ENCODE measurements around the gene ATP1A1.

ATP1A1 gene

GRCh38 chr1:116415200-116415698 is 42.2 kb downstream of the ATP1A1 start:
- DNase-seq (ENCODE audit: low spot score): no peak

- peak; percentile 83 for DNase-seq (ENCODE audit: low spot score)
Measured at GRCh38 chr1:116415699-116416533, 42.9 kb downstream of the ATP1A1 start.

GRCh38 chr1:116416854-116417513 is 43.9 kb downstream of the ATP1A1 start:
- no peak for DNase-seq (ENCODE audit: low spot score)

- DNase-seq (ENCODE audit: low spot score): no peak
Measured at GRCh38 chr1:116417678-116418077, 44.6 kb downstream of the ATP1A1 start.

- DNase-seq (ENCODE audit: low spot score): peak; percentile 68
Measured at GRCh38 chr1:116418091-116418830, 45.2 kb downstream of the ATP1A1 start.

- DNase-seq (ENCODE audit: low spot score): no peak
Measured at GRCh38 chr1:116420417-116421200, 47.6 kb downstream of the ATP1A1 start.

GRCh38 chr1:116424438-116424837 is 51.4 kb downstream of the ATP1A1 start:
- DNase-seq (ENCODE audit: low spot score): no peak

- no peak for DNase-seq (ENCODE audit: low spot score)
Measured at GRCh38 chr1:116424863-116425262, 51.8 kb downstream of the ATP1A1 start.

- no peak for DNase-seq (ENCODE audit: low spot score)
Measured at GRCh38 chr1:116425987-116426386, 52.9 kb downstream of the ATP1A1 start.

GRCh38 chr1:116426401-116426800 is 53.4 kb downstream of the ATP1A1 start:
- DNase-seq (ENCODE audit: low spot score): peak; percentile 97

- no peak for DNase-seq (ENCODE audit: low spot score)
Measured at GRCh38 chr1:116428576-116428975, 55.5 kb downstream of the ATP1A1 start.

GRCh38 chr1:116429821-116430374 is 56.9 kb downstream of the ATP1A1 start:
- no peak for DNase-seq (ENCODE audit: low spot score)

GRCh38 chr1:116431870-116432500 is 58.9 kb downstream of the ATP1A1 start:
- DNase-seq (ENCODE audit: low spot score): no peak

- DNase-seq (ENCODE audit: low spot score): no peak
Measured at GRCh38 chr1:116432655-116433265, 59.7 kb downstream of the ATP1A1 start.

GRCh38 chr1:116433275-116434257 is 60.5 kb downstream of the ATP1A1 start:
- DNase-seq (ENCODE audit: low spot score): peak; percentile 54

GRCh38 chr1:116434849-116435248 is 61.8 kb downstream of the ATP1A1 start:
- DNase-seq (ENCODE audit: low spot score): no peak

- DNase-seq (ENCODE audit: low spot score): no peak
Measured at GRCh38 chr1:116435806-116436610, 63.0 kb downstream of the ATP1A1 start.

GRCh38 chr1:116436611-116436970 is 63.5 kb downstream of the ATP1A1 start:
- no peak for DNase-seq (ENCODE audit: low spot score)

Data from cerebellar cortex (tissue), 1 donor.